ENCODE results near the gene RTP2.
"Not testable (repeated sequence)": the region's sequence is repeated elsewhere in the genome, so short reads cannot be mapped to it uniquely, and the experiment has no call there.

RTP2 gene

DNA sequence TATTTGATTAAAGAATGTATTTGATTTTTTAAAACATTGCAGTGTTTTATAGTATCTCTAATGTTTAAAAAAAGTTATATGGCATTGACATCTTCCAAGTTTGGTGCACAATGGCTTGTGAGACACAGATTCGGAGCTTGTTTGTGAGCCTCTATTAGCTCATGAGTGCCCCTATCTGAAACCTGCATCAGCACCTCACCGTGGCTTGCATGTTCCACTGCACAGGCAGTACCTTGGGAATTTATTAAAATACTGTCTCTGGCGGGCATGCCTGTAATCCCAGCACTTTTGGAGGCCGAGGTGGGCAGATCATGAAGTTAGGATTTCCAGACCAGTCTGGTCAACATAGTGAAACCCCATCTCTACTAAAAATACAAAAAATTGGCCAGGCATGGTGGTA, 6.8 kb upstream of the RTP2 start:
- no peak for DNase-seq

DNA sequence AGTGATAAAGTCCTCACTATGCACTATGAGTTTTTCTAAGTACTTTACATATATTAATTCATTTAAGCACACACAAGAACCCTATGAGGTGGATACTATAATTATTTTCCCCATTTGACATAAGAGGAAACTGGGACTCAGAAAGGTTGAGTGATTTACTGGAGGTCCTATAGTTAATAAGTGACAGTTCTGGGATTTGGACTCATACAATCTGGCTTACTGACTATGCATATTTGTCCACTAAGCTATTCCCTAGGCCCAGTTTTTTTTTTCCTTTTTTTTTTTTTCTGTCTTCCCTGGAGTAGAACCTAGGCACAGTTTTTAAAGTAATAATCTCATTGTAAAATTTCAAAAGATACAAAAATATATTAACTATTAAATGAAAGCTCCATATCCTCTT, 6.3 kb upstream of the RTP2 start:
- DNase-seq = no peak

GRCh38 chr3:187706971-187707370, 4.6 kb upstream of the RTP2 start:
- DNase-seq = no peak

DNA sequence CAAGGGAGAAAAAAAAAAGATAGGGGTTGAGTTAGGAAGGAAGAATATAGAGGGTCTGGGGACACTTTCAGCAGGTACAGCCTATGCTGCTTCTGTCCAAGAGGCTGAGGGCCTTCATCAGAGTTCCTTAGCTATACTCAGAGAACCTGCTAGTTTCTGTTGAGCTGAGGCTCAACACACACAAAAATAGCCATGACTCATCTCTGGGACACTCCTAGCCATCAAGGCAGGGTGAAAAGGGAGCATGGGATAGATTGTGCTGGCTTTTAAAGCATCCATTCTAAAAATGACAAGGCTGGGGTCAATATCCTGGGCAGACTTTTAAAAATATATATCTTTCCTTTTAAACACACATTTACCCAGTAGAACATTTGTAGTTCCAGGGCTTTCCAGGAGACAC, 2.8 kb upstream of the RTP2 start:
- DNase-seq = no peak

DNA sequence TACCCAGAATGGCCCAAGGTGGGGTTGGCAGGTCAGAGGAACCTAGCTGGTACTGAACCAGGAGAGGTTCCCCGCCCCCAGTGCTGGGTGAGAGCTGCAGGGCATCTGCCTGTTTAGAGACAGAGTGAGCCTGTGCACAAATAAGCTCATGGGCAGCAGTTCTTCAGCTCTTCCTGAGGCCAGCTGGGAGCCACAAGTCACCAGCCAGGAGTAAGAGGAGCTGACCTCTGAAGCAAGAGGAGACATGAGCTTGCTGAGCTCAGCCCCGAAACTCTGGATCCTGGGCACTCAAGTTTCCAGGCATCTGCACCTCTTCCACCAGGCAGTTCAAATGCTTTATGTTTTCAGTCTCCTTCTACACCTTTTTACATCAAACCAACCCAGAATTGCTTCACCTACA, 2.1 kb downstream of the RTP2 start:
- no peak for DNase-seq

DNA sequence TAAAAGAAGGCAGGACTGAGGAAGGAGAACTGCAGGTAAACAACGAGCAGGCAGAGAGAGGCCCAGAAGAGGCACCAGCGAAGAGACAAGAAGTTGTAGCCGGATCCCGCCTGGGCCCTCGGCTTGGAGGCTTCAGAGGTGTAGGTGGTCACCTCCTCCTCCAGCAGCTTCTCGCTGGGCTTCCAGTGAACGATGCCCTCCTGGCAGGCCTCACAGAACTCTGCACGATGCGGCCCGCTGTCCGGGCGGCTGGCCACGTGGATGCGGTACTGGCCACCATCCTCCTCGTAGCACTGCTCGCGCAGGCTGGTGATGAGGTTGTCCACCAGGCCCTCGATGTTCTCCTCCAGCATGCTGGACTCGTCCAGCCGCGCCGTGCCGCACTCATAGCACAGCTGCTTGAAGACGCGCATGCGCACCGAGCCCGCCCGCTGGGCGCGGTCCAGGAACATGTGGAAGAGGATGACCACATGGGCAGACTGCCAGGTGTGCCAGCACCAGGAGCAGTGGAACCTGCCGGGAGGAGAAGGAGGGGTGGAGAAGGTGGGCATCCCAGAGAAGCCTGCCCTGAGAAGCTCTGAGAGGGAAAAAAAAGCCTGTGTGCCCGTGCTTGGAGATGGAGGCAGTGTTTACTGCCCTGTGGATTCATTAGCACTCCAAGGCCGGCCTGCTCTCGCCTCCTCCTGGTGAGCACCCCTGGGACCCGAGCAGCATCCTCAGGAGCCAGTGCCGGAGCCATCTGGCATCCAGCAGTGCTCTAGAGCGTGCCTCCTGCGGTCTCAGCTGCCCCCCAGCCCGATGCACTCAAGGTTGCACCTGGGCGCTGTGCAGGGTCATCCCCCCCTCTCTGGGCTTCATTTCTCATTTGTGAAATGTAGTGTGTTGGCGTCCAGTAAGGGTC, 3.6 kb downstream of the RTP2 start:
- DNase-seq = no peak

GRCh38 chr3:187696021-187696420, 6.3 kb downstream of the RTP2 start:
- DNase-seq = no peak

DNA sequence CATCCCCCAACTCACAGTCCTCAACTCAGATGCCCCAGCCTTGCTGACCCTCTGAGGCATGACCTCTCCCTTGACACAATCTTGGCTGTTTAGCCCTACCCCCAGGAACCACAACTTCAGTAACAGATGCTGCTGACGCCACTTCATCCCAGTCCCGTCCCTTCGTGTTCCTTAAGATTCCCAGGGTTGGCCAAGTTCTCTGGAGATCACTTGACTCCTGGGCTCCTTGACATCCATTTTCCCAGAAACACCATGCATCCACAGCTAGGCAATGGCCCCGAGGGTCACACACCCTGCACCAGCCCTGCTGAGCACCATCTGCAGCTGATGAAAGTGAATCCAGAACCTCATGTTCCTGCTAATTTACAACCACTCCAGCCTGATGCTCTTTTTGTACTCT, 6.9 kb downstream of the RTP2 start:
- no peak for DNase-seq

GRCh38 chr3:187694801-187695200, 7.6 kb downstream of the RTP2 start:
- DNase-seq = no peak

- no peak for DNase-seq
Measured at GRCh38 chr3:187693431-187693830, 8.9 kb downstream of the RTP2 start.

DNA sequence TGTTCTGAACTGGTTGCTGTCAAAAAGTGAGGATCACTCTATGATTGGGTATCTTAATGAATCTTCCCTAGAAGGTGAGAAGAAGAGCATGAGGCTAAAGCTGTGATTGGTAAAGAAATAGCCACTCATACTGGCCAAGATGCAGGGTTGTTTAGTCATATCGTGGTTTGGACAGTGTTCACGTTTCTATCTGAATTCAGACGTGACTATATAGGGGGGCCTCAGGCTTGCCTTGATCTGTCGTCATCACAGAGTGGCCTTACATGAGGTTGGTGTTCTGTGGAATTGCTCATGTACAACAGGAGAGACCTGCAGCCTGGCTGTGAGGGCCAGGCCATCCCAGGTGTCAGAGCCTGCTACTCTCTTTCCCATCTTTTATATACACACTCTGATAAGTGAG, 12.4 kb downstream of the RTP2 start:
- no peak for DNase-seq

DNA sequence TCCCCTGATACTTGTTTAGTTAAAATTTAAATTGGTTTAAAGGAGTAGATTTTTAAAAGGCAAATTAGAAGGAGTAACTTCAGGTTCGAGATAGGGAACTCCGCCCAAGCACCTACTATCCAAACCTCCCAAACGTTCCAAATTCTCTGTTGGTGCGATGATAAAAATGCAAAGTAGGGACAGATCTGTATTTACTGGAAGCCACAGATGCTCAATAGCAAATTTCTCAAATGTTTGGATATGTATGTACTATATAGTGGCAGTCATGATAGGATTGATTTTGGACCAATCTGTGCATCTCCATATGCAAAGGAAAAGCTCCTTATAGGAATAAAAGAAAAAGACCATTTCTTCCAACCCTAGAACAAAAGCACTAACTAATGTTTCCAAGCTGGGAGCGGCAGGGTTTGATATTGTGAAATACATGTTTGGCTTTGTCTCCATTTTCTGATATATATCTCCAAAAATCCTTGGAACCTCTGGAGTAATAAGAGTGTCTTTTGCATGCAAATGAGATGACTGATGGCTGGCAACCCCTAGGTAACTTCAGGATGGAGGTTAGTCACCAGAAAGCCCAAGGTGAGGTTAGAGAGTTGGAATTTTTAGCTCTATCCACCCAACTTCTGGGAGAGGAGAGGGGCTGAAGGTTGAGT, 15.6 kb downstream of the RTP2 start:
- DNase-seq = no peak

DNA sequence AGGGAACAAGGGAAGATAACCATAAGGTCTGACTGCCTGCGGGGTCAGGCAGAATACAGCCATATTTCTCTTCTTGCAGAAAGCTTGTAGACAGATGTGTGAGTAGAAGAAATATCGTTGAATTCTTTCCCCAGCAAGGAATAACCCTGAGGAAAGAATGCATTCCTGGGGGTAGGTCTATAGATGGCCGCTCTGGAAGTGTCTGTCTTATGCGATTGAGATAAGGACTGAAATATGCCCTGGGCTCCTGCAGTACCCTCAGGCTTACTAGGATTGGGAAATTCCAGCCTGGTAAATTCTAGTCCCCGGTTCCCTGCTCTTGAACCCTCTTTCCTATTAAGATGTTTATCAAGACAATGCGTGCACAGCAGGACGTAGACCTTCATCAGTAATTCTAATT, 16.4 kb downstream of the RTP2 start:
- DNase-seq = no peak

- DNase-seq = peak; percentile 10
Measured at GRCh38 chr3:187684880-187685279, 17.5 kb downstream of the RTP2 start.

GRCh38 chr3:187684444-187684843, 17.9 kb downstream of the RTP2 start:
- no peak for DNase-seq

GRCh38 chr3:187681756-187682155, 20.6 kb downstream of the RTP2 start:
- DNase-seq = not testable (repeated sequence)

DNA sequence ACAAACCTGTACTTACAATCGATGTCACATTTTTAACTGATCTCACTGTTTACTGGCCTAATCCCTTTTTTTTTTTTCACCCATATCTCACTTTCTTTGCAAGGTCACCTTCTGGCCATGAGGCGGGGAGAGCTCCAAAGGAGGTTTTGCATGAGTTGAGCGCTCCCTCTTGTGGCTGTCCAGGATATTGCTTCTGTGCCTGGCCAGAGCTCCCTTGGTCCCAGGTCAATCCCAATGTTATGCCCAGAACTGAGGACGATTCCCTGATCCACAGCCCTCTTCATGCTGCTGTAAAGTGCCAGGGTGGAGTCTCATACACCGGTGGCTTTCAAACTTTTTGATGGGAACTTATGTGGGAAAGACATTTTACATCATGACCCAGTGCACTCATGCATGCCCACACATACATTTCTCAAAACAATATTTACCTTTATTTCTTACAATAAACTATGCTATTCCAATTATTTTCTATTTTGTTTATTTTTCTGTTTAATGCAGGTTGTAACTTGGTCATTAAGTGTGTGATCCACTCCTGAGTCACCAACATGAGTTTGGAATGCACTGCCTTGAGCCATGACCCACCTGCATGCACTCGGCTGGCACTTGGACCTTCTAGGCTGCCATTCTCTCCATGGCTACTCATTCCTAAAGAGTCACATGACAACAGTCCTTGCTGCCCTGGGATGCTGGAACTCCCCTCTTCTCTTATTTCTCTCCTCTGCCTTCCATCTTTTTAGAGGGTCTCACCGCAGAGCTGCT, 22.5 kb downstream of the RTP2 start:
- DNase-seq = peak; percentile 75

DNA sequence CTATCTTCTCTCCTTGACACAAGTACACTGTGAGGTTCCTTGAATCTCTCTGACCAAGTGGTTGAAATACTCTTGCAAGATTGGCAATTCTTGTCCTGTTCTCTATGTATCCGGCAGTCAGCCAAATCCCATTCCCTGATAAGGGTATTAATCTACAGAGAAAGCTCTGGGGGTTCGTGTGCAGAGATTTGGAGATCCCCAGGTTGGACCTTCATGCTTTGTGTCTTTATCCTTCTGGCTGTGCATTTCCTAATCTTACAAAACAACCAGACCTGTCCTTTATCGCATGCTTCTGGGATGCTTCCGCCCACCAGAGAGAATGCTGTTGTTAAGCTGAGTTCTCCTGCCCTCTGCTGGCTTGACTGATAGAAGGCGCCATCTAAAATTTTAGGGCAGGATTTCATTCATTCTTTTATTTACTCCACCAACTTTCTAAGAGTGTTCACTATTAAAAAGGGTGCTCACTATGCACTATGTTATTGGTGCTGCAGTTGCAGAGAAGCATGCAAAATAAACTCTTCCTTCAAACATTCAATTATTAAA, 23.6 kb downstream of the RTP2 start:
- DNase-seq = peak; percentile 35

GRCh38 chr3:187677604-187678003, 24.8 kb downstream of the RTP2 start:
- no peak for DNase-seq

DNA sequence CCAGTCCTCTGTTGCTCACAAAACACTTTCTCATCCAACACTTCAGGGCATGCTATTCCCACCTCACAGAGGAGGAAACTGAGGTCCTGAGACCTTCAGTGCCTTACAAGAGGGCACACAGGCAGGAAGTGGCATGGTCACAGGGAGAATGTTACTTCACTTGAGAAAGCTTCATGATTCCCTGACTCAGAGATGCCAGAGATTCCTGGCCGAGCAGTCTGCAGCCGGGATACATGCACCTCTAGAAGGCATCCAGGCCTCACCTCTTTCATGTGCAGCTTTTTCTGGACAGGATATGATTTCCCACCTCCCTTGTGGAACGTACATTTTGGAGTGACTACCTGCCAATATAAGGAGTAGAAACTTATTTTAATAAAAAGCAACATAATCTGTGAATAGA, 29.3 kb downstream of the RTP2 start:
- no peak for DNase-seq

- DNase-seq = peak; percentile 14
Measured at GRCh38 chr3:187669675-187670504, 32.5 kb downstream of the RTP2 start, which contains the start of gene SST. SST (minus strand) TSS chr3:187670394; CDS start chr3:187670291, 103 bp downstream.

DNA sequence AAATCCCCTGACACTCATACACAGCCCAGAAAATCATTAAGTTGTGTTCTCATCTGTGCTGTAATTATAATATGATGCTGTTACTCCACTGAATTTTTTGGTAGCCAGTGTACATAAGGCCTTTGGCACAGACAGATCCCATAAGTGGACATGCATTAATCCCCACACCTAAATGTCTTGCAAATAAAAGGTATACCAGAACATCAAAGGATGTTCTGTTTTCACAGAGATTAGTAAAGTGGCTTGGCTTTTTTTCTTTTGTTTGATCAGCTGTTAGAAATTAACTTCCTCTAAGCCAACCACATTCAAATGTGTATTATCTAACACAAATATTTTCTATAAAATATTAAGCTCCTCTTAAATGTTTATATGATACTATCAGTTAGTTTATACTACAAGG, 34.8 kb downstream of the RTP2 start:
- no peak for DNase-seq
